HEK293 (cell line): Measurements from ENCODE around the gene DDOST.

Experiments used
- CTCF ChIA-PET: fragments of 350-600 bp; formaldehyde crosslinking; extraction: SDS; loops from one replicate; lab custom pipeline; 2021; ENCODE audit warnings: antibody characterized with exemption; lab: Yijun Ruan, JAX
- POLR2A ChIA-PET: fragments of 300-600 bp; formaldehyde crosslinking; extraction: SDS; loops from one replicate; lab custom pipeline; 2020; ENCODE audit warnings: antibody characterized with exemption, inconsistent platforms; lab: Yijun Ruan, JAX
- H3K27ac ChIP-seq: fragments of 200-500 bp; sonication (Bioruptor generic); 2 replicates; pipeline ENCODE4 v1.5.1; 2014; ENCODE audit warnings: low read depth, low read length, control low read depth, inconsistent platforms; ENCODE audit errors: extremely low read depth
- H3K36me3 ChIP-seq, 2 experiments: fragments of 200-500 bp in 1 of 2; sonication (Bioruptor generic) in 1 of 2; 1 replicate in 1 of 2; 2 replicates in 1 of 2; pipeline ENCODE4 v1.5.1; 2014 to 2017; ENCODE audit warnings: inconsistent platforms in 2 of 2, low read length in 2 of 2; ENCODE audit not compliant: control insufficient read depth in 2 of 2, insufficient read depth in 1 of 2
- H3K4me1 ChIP-seq: fragments of 200-500 bp; sonication (Bioruptor generic); 2 replicates; pipeline ENCODE4 v1.5.1; 2014; ENCODE audit warnings: mild to moderate bottlenecking, low read length, inconsistent platforms; ENCODE audit not compliant: control insufficient read depth, insufficient read depth
- H3K4me3 ChIP-seq: 2 replicates; pipeline ENCODE4 v1.5.1; 2011; ENCODE audit warnings: low read depth, mild to moderate bottlenecking, control low read depth, low read length, moderate library complexity
- H3K9me3 ChIP-seq: fragments of 200-500 bp; sonication (Bioruptor generic); 2 replicates; pipeline ENCODE4 v1.5.1; 2014; ENCODE audit warnings: low read depth, low read length, inconsistent platforms; ENCODE audit not compliant: control insufficient read depth, insufficient read depth
- CTCF ChIP-seq: fragments of 450-650 bp; formaldehyde crosslinking; IDR thresholded peaks from 2 replicates; pipeline ENCODE4 v1.5.1; 2016; ENCODE audit warnings: missing biosample characterization, missing genetic modification characterization
- GLIS1 ChIP-seq: fragments of 450-650 bp; formaldehyde crosslinking; IDR thresholded peaks from 2 replicates; pipeline ENCODE4 v1.5.1; 2016; ENCODE audit warnings: missing biosample characterization, missing genetic modification characterization
- GLIS2 ChIP-seq: fragments of 450-650 bp; formaldehyde crosslinking; IDR thresholded peaks from 2 replicates; pipeline ENCODE4 v1.5.1; 2016; ENCODE audit warnings: missing biosample characterization, missing genetic modification characterization
- HIC1 ChIP-seq: fragments of 450-650 bp; formaldehyde crosslinking; IDR thresholded peaks from 2 replicates; pipeline ENCODE4 v1.5.1; 2016; ENCODE audit warnings: missing biosample characterization, missing genetic modification characterization
- HOXD13 ChIP-seq: sonication (generic); formaldehyde crosslinking; IDR thresholded peaks from 2 replicates; pipeline ENCODE4 v1.8.0; 2022; ENCODE audit warnings: missing genetic modification reagents, borderline replicate concordance
- KLF1 ChIP-seq: fragments of 450-650 bp; formaldehyde crosslinking; IDR thresholded peaks from 2 replicates; pipeline ENCODE4 v1.5.1; 2016; ENCODE audit warnings: missing biosample characterization, missing genetic modification characterization
- SCRT2 ChIP-seq: fragments of 450-650 bp; formaldehyde crosslinking; IDR thresholded peaks from 2 replicates; pipeline ENCODE4 v1.5.1; 2016; ENCODE audit warnings: missing biosample characterization, missing genetic modification characterization
- ZBTB21 ChIP-seq: fragments of 450-650 bp; formaldehyde crosslinking; IDR thresholded peaks from 2 replicates; pipeline ENCODE4 v1.5.1; 2017; ENCODE audit warnings: missing biosample characterization, missing genetic modification characterization
- ZNF132 ChIP-seq: fragments of 450-650 bp; formaldehyde crosslinking; IDR thresholded peaks from 2 replicates; pipeline ENCODE4 v1.5.1; 2017; ENCODE audit warnings: missing biosample characterization, missing genetic modification characterization, borderline replicate concordance
- ZNF133 ChIP-seq: fragments of 450-650 bp; formaldehyde crosslinking; IDR thresholded peaks from 2 replicates; pipeline ENCODE4 v1.5.1; 2016; ENCODE audit warnings: missing biosample characterization, missing genetic modification characterization
- ZNF140 ChIP-seq: fragments of 450-650 bp; formaldehyde crosslinking; IDR thresholded peaks from 2 replicates; pipeline ENCODE4 v1.5.1; 2016; ENCODE audit warnings: missing biosample characterization, missing genetic modification characterization
- ZNF2 ChIP-seq: fragments of 450-650 bp; formaldehyde crosslinking; IDR thresholded peaks from 2 replicates; pipeline ENCODE4 v1.5.1; 2016; ENCODE audit warnings: missing biosample characterization, missing genetic modification characterization
- ZNF274 ChIP-seq, 2 experiments: fragments of 200-500 bp in 1 of 2; fragments of 450-650 bp in 1 of 2; sonication (Bioruptor generic) in 1 of 2; formaldehyde crosslinking in 1 of 2; IDR thresholded peaks; 2 replicates each; pipeline versions ENCODE4 v1.5.1 to v1.6.1; 2014 to 2016; ENCODE audit warnings: borderline replicate concordance in 1 of 2, inconsistent platforms in 1 of 2, low read length in 1 of 2, missing biosample characterization in 1 of 2, missing genetic modification characterization in 1 of 2
- ZNF292 ChIP-seq: fragments of 450-650 bp; formaldehyde crosslinking; IDR thresholded peaks from 2 replicates; pipeline ENCODE4 v1.5.1; 2016; ENCODE audit warnings: low read depth, missing biosample characterization, missing genetic modification characterization, borderline replicate concordance
- ZNF354C ChIP-seq: fragments of 450-650 bp; formaldehyde crosslinking; IDR thresholded peaks from 2 replicates; pipeline ENCODE4 v1.5.1; 2016; ENCODE audit warnings: missing biosample characterization, missing genetic modification characterization, low read depth, borderline replicate concordance
- ZNF529 ChIP-seq: fragments of 450-650 bp; formaldehyde crosslinking; IDR thresholded peaks from 2 replicates; pipeline ENCODE4 v1.5.1; 2017; ENCODE audit warnings: missing genetic modification characterization, missing biosample characterization; ENCODE audit not compliant: insufficient replicate concordance
- ZNF555 ChIP-seq: fragments of 450-650 bp; formaldehyde crosslinking; conservative IDR thresholded peaks from 2 replicates; pipeline ENCODE4 v1.5.1; 2017; ENCODE audit warnings: missing biosample characterization, mild to moderate bottlenecking, missing genetic modification characterization, inconsistent platforms
- ZNF558 ChIP-seq: fragments of 450-650 bp; formaldehyde crosslinking; IDR thresholded peaks from 2 replicates; pipeline ENCODE4 v1.5.1; 2016; ENCODE audit warnings: missing biosample characterization, missing genetic modification characterization
- ZNF561 ChIP-seq: fragments of 450-650 bp; IDR thresholded peaks from 2 replicates; pipeline ENCODE4 v1.5.1; 2018; ENCODE audit warnings: missing biosample characterization, missing genetic modification characterization, borderline replicate concordance
- ZNF596 ChIP-seq: fragments of 450-650 bp; IDR thresholded peaks from 2 replicates; pipeline ENCODE4 v1.5.0; 2018; ENCODE audit warnings: missing biosample characterization, mild to moderate bottlenecking, missing genetic modification characterization, moderate library complexity
- ZNF623 ChIP-seq: fragments of 450-650 bp; formaldehyde crosslinking; IDR thresholded peaks from 2 replicates; pipeline ENCODE4 v1.5.1; 2016; ENCODE audit warnings: missing biosample characterization, missing genetic modification characterization
- ZNF629 ChIP-seq: fragments of 450-650 bp; formaldehyde crosslinking; IDR thresholded peaks from 2 replicates; pipeline ENCODE4 v1.5.1; 2017; ENCODE audit warnings: missing biosample characterization, missing genetic modification characterization
- ZNF670 ChIP-seq: fragments of 450-650 bp; formaldehyde crosslinking; IDR thresholded peaks from 2 replicates; pipeline ENCODE4 v1.5.1; 2016; ENCODE audit warnings: missing biosample characterization, missing genetic modification characterization, low read depth
- ZNF692 ChIP-seq: fragments of 450-650 bp; formaldehyde crosslinking; IDR thresholded peaks from 2 replicates; pipeline ENCODE4 v1.5.1; 2016; ENCODE audit warnings: missing biosample characterization, missing genetic modification characterization
- ZNF701 ChIP-seq: fragments of 450-650 bp; formaldehyde crosslinking; IDR thresholded peaks from 2 replicates; pipeline ENCODE4 v1.5.1; 2016; ENCODE audit warnings: missing biosample characterization, missing genetic modification characterization
- ZNF707 ChIP-seq: fragments of 450-650 bp; formaldehyde crosslinking; IDR thresholded peaks from 2 replicates; pipeline ENCODE4 v1.5.1; 2016; ENCODE audit warnings: missing biosample characterization, missing genetic modification characterization
- ZNF76 ChIP-seq: fragments of 450-650 bp; formaldehyde crosslinking; IDR thresholded peaks from 2 replicates; pipeline ENCODE4; 2016; ENCODE audit warnings: low read depth, missing biosample characterization, missing genetic modification characterization, borderline replicate concordance
- ZSCAN4 ChIP-seq: fragments of 450-650 bp; formaldehyde crosslinking; IDR thresholded peaks from 2 replicates; pipeline ENCODE4 v1.5.1; 2017; ENCODE audit warnings: missing biosample characterization, missing genetic modification characterization

Gene DDOST

GRCh38 chr1:20684050-20684620 is 23.0 kb upstream of the DDOST start:
- POLR2A ChIA-PET, result interaction anchor here (0.5 kb wide), 1 partner anchor 305 kb away, joined by 3 read pairs; no protein-coding TSS in a partner anchor
- Histone ChIP-seq H3K9me3 (no peaks in the 10 kb centered on the region), H3K4me1 (no peaks in the 10 kb centered on the region), H3K36me3 (peaks cover 0 to 5% of the 10 kb centered on the region in 2 experiments; a peak in 1 of 3 replicates)
- TF ChIP-seq ZNF76 (tag by site-specific recombination) (no peak), ZNF140 (no peak), GLIS2 (no peak), ZNF623 (no peak), HIC1 (no peak), ZNF132 (no peak), ZNF274 (IDR thresholded peaks at IDR 0.05; ENCODE audit: low read length) (no peak), ZNF274 (tag by site-specific recombination; IDR thresholded peaks at IDR 0.05; ENCODE audit: borderline replicate concordance) (no peak), ZNF707 (tag by site-specific recombination) (no peak), HOXD13 (CRISPR knock-in tag) (no peak), ZNF354C (no peak), ZNF2 (no peak), ZBTB21 (tag by site-specific recombination) (no peak), ZNF629 (no peak), CTCF (tag by site-specific recombination) (no peak), ZNF529 (no peak), ZNF692 (tag by site-specific recombination) (no peak)
- TF ChIP-seq, all 188 proteins: peak for 0
- CTCF ChIA-PET, result interaction anchor here (0.7 to 1.2 kb wide), 2 partner anchors 9 to 332 kb away, joined by 3 read pairs; no protein-coding TSS in a partner anchor
- no peak overlapping the region for H3K27ac ChIP-seq
- H3K4me3 ChIP-seq, result no peak overlapping the region

GRCh38 chr1:20683614-20684013 is 22.4 kb upstream of the DDOST start:
- no peaks in the 10 kb centered on the region for H3K9me3 ChIP-seq
- TF ChIP-seq ZNF555 (tag by site-specific recombination), result no peak
- no peak for TF ChIP-seq KLF1
- no peak for TF ChIP-seq ZNF596 (tag by site-specific recombination)
- TF ChIP-seq ZSCAN4 (tag by site-specific recombination), result no peak
- TF ChIP-seq ZNF292 (tag by site-specific recombination), result no peak
- TF ChIP-seq ZNF670 (tag by site-specific recombination), result no peak
- no peak for TF ChIP-seq ZNF561
- TF ChIP-seq ZNF133 (tag by site-specific recombination), result no peak
- no peak for TF ChIP-seq ZNF701 (tag by site-specific recombination)
- TF ChIP-seq SCRT2 (tag by site-specific recombination), result no peak
- no peak for TF ChIP-seq GLIS1 (tag by site-specific recombination)
- no peak for TF ChIP-seq ZNF558 (tag by site-specific recombination)
- H3K4me1 ChIP-seq, result no peaks in the 10 kb centered on the region
- ChIA-PET CTCF (interaction anchor here (0.5 to 1.2 kb wide), 2 partner anchors 10 to 902 kb away, joined by 3 read pairs; no protein-coding TSS in a partner anchor), POLR2A (no interaction called here)
- no peak overlapping the region for H3K27ac ChIP-seq
- no peak overlapping the region for H3K4me3 ChIP-seq
- H3K36me3 ChIP-seq, result peaks cover 0 to 3% of the 10 kb centered on the region in 2 experiments; a peak in 1 of 3 replicates
